Endodermal cell (in vitro differentiated cells): ENCODE data around the gene IFI27L2. TPM values are rescaled to one million over a fixed set of nuclear protein-coding genes. Genes with fewer than 3 reads are reported as not detected.

Source experiments
- DNase-seq: peaks from one replicate; pipeline ENCODE4 v3.0.0-alpha.2; 2017
- H3K27ac ChIP-seq: 2 replicates; pipeline ENCODE4 v1.5.1; 2013; ENCODE audit warnings: mild to moderate bottlenecking, low read depth, low read length, moderate library complexity
- H3K27me3 ChIP-seq: 2 replicates; pipeline ENCODE4 v1.6.1; 2013; ENCODE audit warnings: mild to moderate bottlenecking, low read length, moderate library complexity; ENCODE audit not compliant: insufficient read depth, control insufficient read depth, poor library complexity, severe bottlenecking
- H3K36me3 ChIP-seq: 2 replicates; pipeline ENCODE4 v1.7.0; 2013; ENCODE audit warnings: mild to moderate bottlenecking, low read length, moderate library complexity; ENCODE audit not compliant: control insufficient read depth, insufficient read depth
- H3K4me1 ChIP-seq: one replicate; pipeline ENCODE4 v1.7.0; 2013; ENCODE audit warnings: low read length; ENCODE audit not compliant: control insufficient read depth, insufficient read depth
- H3K4me3 ChIP-seq: 2 replicates; pipeline ENCODE4 v1.5.1; 2013; ENCODE audit warnings: mild to moderate bottlenecking, low read length, moderate library complexity
- H3K9ac ChIP-seq: 2 replicates; pipeline ENCODE4 v1.6.1; 2013; ENCODE audit warnings: mild to moderate bottlenecking, low read length, moderate library complexity; ENCODE audit not compliant: poor library complexity, severe bottlenecking; ENCODE audit errors: extremely low read depth
- H3K9me3 ChIP-seq: 2 replicates; pipeline ENCODE4 v1.6.1; 2013; ENCODE audit warnings: mild to moderate bottlenecking, low read length, moderate library complexity; ENCODE audit not compliant: control insufficient read depth
- H3K27ac Mint-ChIP-seq: 2 replicates; pipeline ENCODE4 v1.8.0; 2020; ENCODE audit warnings: mixed read lengths
- H3K27me3 Mint-ChIP-seq: 2 replicates; pipeline ENCODE4 v1.8.0; 2021; ENCODE audit warnings: mild to moderate bottlenecking, mixed read lengths; ENCODE audit not compliant: insufficient read depth
- H3K36me3 Mint-ChIP-seq: 2 replicates; pipeline ENCODE4 v1.8.0; 2020; ENCODE audit warnings: low read depth, mixed read lengths
- H3K4me1 Mint-ChIP-seq: 2 replicates; pipeline ENCODE4 v1.8.0; 2020; ENCODE audit warnings: mixed read lengths
- H3K4me3 Mint-ChIP-seq: 2 replicates; pipeline ENCODE4 v1.8.0; 2020; ENCODE audit warnings: mild to moderate bottlenecking, moderate library complexity, mixed read lengths
- H3K9me3 Mint-ChIP-seq: 2 replicates; pipeline ENCODE4 v1.8.0; 2020; ENCODE audit warnings: mild to moderate bottlenecking, mixed read lengths
- WGBS, 2 experiments: methylation state at CpG; one replicate each; pipeline versions ENCODE4 v1.1.5 to v1.1.7; 2013; ENCODE audit warnings: missing lambda C conversion rate in 2 of 2, mixed read lengths in 1 of 2; ENCODE audit not compliant: insufficient coverage in 1 of 2, insufficient read length in 1 of 2; 5-methylcytosine and 5-hydroxymethylcytosine counted together
- total RNA-seq, 2 donors: library from RNA; stranded (reverse); fragmentation: NEBNext Ultra II Directional in 1 of 2; extraction: Animal tissue kit (Norgen Biotek cat#: 25700) in 1 of 2; gene quantifications; 2 replicates in 1 of 2; 3 replicates in 1 of 2; pipeline ENCODE4 v1.2.1, GENCODE V29; 2021
- TF ChIP-seq, protein P1 (sequence below): fragments of 200-600 bp; sonication (generic); conservative IDR thresholded peaks from 2 replicates; pipeline ENCODE4 v1.5.0; 2021; ENCODE audit warnings: antibody characterized with exemption, mild to moderate bottlenecking

Gene IFI27L2
- total RNA-seq, 2 donors from 2014 or later, result 36.0 to 43.7 TPM

DNA sequence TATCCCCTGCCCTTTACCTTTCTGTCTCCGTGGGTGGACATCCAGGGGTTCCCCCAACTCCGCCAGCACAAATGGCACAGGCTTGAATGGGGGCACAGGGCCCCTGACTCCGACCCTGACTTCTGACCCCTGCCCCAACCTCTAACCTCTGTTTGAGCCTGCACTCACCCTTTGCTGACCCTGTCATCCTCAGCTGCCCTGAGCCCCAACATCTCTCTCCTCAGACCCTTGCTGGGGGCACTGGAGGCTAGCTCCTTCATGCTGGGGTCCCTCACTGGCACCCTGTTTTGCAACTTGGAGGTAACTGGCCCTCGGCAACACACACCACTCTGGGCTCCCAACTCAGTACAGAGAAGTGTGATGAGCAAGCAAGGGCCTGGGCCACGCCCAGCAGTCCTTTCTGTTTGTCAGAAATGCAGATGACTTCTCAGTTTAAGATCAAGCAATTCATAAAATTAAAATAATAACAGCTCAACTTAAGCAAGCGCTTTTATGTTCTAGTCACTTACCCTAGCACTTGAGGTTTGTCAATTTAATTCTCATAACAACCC lies 16.8 kb downstream of the IFI27L2 start:
- 88 to 93% methylated on average over 4 to 6 of the region's 6 CpGs for WGBS, 2 experiments
- Histone ChIP-seq H3K9me3 (no peaks in the 10 kb centered on the region), H3K4me1 (no peaks in the 10 kb centered on the region), H3K27me3 (no peaks in the 10 kb centered on the region), H3K27ac (no peak overlapping the region), H3K36me3 (no peaks in the 10 kb centered on the region), H3K4me3 (no peak overlapping the region), H3K9ac (no peak overlapping the region)
- Mint-ChIP-seq H3K27me3 (peaks cover under 1% of the 10 kb centered on the region), H3K36me3 (no peaks in the 10 kb centered on the region), H3K4me1 (no peaks in the 10 kb centered on the region), H3K27ac (no peak overlapping the region), H3K9me3 (no peaks in the 10 kb centered on the region), H3K4me3 (no peak overlapping the region)
- TF ChIP-seq, protein P1, sequence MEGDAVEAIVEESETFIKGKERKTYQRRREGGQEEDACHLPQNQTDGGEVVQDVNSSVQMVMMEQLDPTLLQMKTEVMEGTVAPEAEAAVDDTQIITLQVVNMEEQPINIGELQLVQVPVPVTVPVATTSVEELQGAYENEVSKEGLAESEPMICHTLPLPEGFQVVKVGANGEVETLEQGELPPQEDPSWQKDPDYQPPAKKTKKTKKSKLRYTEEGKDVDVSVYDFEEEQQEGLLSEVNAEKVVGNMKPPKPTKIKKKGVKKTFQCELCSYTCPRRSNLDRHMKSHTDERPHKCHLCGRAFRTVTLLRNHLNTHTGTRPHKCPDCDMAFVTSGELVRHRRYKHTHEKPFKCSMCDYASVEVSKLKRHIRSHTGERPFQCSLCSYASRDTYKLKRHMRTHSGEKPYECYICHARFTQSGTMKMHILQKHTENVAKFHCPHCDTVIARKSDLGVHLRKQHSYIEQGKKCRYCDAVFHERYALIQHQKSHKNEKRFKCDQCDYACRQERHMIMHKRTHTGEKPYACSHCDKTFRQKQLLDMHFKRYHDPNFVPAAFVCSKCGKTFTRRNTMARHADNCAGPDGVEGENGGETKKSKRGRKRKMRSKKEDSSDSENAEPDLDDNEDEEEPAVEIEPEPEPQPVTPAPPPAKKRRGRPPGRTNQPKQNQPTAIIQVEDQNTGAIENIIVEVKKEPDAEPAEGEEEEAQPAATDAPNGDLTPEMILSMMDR, result no peak
- DNase-seq, result peak; percentile 17

DNA sequence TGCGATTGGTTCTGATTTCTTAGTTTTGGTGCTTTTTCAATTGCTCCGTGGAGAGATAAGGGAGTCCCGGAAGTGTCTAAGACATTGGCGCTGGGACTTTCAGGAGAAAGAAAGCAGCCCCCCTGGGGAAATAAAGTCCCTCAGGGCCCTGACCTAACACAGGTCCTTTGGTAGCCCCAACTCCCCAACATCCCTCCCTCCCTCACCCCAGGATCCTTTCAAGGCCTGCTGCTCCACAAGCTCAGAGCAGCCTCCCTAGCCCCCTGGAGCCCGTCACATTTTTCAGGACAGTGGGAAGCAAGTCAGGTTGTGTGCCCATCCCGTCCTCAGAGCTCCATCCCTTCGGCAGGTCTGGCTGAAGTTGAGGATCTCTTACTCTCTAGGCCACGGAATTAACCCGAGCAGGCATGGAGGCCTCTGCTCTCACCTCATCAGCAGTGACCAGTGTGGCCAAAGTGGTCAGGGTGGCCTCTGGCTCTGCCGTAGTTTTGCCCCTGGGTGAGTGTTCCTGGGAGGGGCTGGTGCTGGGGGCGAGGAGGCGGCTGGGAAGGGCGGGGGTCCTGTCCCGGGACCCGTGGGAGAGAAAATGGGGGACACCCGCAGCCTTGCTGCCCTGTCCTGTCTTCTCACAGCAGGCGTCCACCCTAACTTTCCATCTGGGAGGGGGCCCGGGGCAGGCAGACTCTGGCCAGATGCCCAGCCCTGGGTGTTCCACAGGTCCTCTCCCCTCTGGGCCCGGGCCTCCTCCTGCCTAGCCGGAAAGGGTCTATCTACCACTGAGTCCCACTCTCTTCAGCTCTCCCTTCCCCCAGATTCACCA lies 17.9 kb downstream of the IFI27L2 start:
- H3K27me3 Mint-ChIP-seq, result no peaks in the 10 kb centered on the region
- Histone ChIP-seq H3K27me3 (no peaks in the 10 kb centered on the region), H3K9ac (no peak overlapping the region), H3K4me3 (no peak overlapping the region), H3K36me3 (no peaks in the 10 kb centered on the region), H3K27ac (no peak overlapping the region), H3K4me1 (no peaks in the 10 kb centered on the region), H3K9me3 (no peaks in the 10 kb centered on the region)
- WGBS, 2 experiments, result 94 to 97% methylated on average over 13 to 20 of the region's 20 CpGs
- peak; percentile 28 for DNase-seq
- no peaks in the 10 kb centered on the region for H3K9me3 Mint-ChIP-seq
- H3K36me3 Mint-ChIP-seq, result peaks cover 3% of the 10 kb centered on the region
- H3K27ac Mint-ChIP-seq, result no peak overlapping the region
- H3K4me3 Mint-ChIP-seq, result no peak overlapping the region
- TF ChIP-seq, protein P1, result no peak
- no peaks in the 10 kb centered on the region for H3K4me1 Mint-ChIP-seq

DNA sequence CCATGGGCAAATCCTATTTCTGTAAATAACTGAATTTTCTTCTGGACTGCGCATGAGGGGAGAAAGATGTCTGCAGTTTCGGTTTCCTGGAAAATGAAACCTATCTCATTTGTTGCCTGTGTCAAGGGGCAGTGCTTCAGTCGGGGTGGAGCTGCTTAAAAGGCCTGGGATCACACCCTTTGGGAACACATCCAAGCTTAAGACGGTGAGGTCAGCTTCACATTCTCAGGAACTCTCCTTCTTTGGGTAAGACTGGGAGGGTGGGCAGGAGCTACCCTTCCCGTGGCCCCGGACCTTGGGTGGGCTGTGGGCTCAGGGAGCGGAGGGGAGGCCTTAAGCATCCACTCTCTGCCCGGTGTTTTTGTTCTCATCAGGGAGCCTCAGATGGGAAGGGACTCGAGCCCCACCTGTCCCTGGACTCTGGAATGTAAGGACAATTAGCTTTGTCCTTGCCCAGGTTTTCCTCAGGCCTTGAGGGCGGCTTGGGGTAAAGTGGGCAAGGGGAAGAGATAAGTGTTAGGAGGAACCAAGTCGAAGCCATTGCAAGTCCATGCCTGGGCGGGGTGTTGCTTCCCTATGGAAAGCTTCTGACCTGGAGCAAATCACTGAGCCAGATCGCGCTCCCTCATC lies 18.7 kb downstream of the IFI27L2 start, which contains the start of gene IFI27:
IFI27 (plus strand) TSS at position 185 of the 630 bp plus-strand sequence.
- Histone ChIP-seq H3K9ac (no peak within 1 kb of the TSS), H3K9me3 (no peaks in the 10 kb centered on the region), H3K36me3 (no peaks in the 10 kb centered on the region), H3K4me3 (no peak within 1 kb of the TSS), H3K4me1 (no peaks in the 10 kb centered on the region), H3K27ac (no peak within 1 kb of the TSS), H3K27me3 (no peaks in the 10 kb centered on the region)
- H3K9me3 Mint-ChIP-seq, result no peaks in the 10 kb centered on the region
- DNase-seq, result peak; percentile 37
- TF ChIP-seq, protein P1, result no peak
- 90 to 92% methylated on average over 12 to 14 of the region's 14 CpGs for WGBS, 2 experiments
- no peaks in the 10 kb centered on the region for H3K4me1 Mint-ChIP-seq
- H3K27ac Mint-ChIP-seq, result no peak within 1 kb of the TSS
- peaks cover 3% of the 10 kb centered on the region for H3K36me3 Mint-ChIP-seq
- no peak within 1 kb of the TSS for H3K4me3 Mint-ChIP-seq
- H3K27me3 Mint-ChIP-seq, result no peaks in the 10 kb centered on the region
